HG03103 (cell line): Measurements from ENCODE around the gene LRP5.
"Not testable (repeated sequence)": the region's sequence is repeated elsewhere in the genome, so short reads cannot be mapped to it uniquely, and the experiment has no call there.

ENCODE experiments used
- ATAC-seq: cut with Tn5 transposase; IDR thresholded peaks from one replicate; pipeline ENCODE4 v1.9.1; 2021; ENCODE audit warnings: low read depth; ENCODE audit not compliant: unreplicated experiment

LRP5 gene

DNA sequence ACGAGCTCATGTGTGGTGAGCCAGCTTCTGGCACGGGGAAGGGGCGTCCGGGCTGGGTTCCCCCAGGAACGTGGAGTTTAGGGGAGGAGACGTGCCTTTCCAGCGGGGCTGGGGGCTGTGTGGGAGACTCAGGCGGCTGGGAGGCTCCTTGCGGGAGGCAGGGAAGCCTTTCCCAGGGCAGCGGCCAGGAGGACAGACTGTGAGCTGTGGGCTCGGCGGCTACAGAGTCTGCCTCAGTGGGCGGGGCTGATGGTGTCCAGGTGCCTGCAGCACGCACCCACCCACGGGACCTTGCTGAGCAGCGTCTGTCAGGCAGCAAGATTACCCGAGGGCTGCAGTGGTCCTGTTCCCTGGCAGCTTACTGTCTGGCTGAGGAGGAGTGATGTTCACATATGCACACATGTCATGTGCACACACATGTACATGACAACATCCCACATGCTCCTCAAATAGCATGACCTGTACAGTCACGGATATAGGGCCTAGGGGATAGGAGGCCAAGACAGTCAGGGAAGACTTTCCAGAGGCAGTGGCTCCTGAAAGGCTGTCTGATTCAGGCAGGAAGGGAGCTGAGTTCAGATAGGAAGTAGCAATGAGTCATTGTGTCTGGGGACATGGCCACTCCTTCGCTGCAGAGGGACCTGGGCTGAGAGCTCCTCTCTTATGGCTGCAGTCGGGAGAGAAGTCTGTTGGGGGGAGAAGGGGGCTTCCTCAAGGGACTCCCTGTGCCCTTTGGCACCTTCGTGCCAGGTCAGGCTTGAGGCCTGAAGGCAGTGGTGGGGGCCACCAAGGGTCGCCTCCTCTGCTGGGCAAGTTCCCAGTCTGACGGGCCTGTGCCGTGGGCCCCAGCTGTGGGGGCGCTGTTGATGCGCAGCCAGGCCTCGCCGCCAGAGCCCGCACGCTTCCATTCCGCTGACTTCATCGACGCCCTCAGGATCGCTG lies 124.9 kb downstream of the LRP5 start:
- ATAC-seq: no peak

DNA sequence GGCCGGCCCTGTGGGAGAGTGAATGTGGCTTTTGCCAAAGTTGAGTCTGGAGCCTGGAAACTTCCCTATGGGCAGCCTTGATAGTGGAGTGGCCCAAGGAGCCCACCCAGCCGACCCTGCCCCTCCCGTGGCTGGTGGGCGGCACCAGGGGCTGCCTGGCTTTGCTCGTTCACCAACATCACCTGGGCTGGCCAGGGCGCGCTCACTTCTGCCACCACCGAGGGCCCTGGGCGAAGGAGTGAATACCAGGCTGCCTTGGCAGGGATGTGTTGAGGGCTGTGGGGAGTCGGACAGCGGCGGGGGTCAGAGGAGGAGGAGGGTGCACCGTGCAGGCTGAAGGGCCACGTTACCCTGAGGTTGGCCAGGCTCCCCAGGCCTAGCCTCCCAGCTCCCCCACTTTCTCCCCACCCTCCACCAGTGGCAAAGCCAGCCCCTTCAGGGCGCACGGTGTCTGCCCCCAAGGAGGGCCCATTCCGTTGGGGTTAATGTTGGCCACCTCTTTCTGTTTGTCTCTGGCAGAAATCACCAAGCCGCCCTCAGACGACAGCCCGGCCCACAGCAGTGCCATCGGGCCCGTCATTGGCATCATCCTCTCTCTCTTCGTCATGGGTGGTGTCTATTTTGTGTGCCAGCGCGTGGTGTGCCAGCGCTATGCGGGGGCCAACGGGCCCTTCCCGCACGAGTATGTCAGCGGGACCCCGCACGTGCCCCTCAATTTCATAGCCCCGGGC lies 125.7 kb downstream of the LRP5 start:
- no peak for ATAC-seq

DNA sequence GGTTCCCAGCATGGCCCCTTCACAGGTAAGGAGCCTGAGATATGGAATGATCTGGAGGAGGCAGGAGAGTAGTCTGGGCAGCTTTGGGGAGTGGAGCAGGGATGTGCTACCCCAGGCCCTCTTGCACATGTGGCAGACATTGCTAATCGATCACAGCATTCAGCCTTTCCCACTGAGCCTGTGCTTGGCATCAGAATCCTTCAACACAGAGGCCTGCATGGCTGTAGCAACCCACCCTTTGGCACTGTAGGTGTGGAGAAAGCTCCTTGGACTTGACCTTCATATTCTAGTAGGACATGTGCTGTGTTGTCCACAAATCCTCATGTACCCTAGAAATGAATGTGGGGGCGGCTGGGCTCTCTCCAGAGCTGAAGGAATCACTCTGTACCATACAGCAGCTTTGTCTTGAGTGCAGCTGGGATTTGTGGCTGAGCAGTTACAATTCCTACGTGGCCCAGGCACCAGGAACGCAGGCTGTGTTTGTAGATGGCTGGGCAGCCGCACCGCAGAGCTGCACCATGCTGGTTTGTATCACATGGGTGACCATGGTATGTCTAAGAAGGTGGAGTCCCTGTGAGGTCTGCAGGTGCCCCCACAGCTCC lies 126.4 kb downstream of the LRP5 start:
- no peak for ATAC-seq

DNA sequence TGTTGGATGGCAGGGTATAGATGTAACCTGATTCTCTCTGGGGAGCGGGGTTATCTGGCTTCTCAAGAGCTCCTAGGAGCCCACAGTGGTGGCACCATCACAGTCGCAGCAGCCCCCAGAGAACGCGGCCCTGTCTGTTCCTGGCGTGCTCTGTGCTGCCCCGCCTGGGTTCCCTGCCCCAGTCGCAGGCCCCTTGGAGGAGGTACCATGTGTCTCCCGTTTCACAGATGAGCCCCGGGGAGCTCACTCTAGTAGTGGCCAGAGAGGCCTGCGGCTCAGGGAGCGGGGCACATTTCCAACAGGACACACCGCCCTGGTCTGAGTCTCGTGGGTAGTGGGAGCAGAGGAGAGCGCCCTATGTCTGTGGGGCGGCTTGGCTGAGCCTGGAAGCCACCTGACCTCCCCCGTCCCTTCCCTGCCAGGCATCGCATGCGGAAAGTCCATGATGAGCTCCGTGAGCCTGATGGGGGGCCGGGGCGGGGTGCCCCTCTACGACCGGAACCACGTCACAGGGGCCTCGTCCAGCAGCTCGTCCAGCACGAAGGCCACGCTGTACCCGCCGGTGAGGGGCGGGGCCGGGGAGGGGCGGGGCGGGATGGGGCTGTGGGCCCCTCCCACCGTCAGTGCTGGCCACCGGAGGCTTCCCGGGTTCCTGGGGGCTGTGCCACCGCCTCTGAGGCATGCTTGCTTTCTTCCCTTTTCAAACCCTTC lies 127.1 kb downstream of the LRP5 start:
- no peak for ATAC-seq

DNA sequence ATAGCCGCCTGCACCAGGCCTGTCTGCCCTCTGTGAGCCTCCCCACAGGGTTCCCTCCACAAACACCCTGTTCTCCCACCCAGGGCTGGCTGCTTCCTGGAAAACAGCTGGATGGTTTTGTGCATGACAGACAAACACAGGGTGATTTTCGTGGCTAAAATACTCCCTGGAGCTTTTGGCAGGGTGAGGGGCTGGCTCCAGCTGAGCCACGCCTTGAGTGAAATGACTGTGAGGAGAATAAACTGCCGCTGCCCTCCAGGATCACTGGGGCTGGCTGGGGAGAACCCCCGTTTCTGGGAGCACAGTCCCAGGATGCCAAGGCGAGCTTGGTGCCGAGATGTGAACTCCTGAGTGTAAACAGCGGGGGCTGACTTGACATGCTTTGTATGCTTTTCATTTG lies 127.8 kb downstream of the LRP5 start:
- no peak for ATAC-seq

DNA sequence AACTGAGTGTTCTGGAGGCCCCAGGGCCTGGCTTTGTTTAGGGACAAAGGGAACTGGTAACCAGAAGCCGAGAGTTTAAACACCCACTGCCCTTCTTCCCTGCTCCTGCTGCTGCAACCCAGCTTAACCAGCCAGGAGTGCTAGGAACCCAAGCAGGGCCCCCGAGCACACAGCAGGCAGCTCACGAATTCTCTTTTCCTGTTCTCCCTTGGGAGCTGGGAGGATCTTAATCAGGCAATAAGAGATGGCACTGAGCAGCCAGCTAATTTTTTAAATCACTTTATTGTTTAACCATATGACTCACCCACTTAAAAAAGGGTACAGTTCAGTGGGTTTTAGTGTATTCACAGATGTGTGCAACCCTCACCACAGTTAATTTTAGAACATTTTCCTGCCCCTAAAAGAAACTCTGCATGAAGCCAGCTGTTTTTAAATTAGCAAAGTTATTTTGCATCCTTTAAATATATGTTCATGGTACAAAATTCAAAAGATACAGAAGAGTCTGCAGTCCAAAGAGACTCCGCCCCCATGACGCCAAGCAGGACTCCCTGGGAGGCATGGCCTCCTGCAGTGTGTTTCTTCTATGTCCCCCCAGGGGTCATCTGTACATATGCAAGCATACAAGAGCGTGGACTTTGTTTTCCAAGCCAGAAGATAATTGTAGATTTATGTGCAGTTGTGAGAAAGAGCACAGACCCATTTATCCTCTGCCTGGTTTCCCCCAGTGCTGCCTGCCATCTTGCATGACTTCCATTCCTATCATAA lies 129.3 kb downstream of the LRP5 start:
- ATAC-seq: no peak

DNA sequence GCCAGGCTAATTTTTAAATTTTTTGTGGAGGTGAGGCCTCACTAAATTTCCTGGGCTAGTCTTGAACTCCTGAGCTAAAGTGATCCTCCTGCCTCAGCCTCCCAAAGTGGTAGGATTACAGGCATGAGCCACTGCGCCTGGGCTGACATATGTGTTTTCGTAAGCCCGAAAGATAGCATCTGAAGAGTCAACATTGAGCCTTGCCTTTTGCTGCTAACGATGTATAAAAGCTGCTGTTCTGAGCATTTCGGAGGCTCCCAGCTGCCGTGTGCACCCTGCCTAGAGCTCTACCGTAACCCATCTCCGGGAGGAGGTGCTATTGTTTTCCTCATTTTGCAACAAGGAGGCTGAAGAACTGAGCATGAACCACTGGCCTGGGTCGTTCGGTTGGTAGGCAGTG lies 130.0 kb downstream of the LRP5 start:
- ATAC-seq: no peak

DNA sequence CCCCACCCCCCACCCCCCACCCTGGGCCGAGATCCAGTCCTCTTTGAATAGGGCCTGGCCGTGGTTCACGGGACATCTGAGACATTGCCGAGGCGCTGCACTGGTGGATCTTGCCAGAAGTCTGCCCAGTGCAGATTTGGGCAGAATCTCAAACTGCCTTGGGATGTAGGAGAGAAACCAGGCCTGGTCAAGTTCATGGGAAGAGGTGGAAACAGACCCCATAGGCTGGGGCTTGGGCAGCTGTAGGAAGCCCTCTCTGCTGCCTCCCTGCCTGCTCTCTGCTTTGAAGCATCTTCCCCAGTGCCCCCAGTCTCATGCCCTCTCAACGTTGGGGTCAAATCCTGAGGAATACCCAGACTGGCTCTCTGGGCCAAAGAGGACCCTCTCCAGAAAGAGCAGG lies 132.2 kb downstream of the LRP5 start:
- ATAC-seq: no peak

DNA sequence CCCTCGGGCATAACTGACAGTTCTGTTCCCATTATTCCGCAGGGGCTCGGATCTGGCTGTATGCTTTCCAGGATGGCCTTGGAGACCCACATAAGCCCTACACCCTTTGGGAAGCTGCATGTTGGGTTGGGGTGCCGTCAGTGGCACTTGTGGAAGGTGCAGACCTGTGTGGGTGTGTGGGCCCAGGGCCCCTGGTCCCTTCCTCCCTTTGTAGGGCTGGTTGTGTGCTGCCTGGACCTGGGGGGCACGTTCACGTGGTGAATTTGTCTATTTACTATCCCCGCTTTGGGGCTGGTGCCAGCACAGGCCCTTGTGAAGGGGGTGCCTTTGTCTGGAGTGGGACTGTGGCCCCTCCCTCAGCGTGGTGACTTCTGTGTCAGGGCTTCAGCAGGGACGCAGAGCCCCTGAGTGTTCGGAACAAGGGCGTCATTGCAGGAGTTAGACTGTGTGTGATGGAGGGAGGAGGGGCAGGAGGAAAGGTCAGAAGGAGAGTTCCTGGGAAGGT lies 133.2 kb downstream of the LRP5 start:
- ATAC-seq: no peak

DNA sequence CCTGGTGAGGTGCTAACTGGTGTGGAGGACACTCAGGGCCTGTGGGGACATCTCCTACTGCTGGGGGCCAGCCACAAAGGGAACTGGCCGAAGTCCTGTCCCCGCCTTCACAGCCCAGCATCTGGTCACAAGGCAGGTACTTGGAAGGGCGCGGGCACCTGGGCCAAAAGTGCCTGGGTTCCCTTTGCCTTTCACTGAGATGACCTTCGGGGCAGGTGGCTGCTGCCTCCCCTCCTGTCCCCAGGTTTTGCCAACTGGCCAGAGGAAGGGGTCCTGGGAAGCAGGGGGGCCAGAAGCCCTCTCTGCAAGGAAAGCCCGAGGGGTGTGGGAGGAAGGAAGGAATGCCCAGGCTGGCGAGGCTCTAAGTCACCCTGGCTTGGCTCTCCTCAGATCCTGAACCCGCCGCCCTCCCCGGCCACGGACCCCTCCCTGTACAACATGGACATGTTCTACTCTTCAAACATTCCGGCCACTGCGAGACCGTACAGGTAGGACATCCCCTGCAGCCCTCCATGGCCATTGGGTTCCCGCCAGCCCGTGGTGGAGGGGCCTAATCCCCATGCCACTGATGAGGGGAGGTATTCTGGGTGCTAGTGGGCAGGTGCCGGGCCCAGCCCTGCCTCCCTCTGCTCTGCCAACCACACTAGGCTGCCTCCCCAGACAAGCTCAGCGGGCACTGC lies 133.8 kb downstream of the LRP5 start:
- no peak for ATAC-seq

DNA sequence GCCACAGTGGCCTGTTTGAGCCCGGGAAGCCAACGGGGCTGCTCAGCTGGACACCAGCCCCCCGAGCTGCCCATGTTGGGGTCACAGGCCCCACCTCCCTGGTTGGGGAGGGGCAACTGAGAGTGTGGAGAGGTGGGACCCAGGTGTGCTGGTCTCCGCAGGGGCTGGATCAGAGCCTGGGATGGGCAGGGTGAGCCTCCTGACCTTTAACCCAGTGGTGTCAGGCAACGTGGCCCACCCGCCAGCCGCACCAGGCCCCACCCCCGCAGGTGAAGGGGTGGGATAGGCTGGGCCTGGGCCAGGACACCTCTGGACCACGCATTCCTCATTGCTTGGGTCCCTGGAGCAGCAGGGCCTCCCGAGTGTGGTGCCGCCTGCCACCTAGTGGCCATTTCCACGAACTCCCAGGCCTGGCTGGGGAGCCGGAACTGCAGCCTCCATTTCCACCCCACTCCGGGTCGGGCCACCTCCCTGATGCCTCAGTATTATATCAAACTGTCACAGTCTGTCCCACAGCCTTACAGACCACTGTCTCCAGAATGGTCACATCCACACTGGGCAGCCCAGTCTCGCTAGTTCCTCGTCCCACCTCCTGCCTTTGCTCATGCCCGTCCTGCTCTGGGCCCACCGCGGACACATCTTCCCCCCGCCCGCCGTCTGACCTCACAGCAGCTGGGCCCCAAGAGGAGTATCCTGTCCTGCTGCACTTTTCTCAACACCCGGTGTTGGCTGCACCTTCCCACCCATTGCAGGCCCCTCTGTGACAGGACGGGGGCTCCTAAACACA lies 134.8 kb downstream of the LRP5 start:
- no peak for ATAC-seq

DNA sequence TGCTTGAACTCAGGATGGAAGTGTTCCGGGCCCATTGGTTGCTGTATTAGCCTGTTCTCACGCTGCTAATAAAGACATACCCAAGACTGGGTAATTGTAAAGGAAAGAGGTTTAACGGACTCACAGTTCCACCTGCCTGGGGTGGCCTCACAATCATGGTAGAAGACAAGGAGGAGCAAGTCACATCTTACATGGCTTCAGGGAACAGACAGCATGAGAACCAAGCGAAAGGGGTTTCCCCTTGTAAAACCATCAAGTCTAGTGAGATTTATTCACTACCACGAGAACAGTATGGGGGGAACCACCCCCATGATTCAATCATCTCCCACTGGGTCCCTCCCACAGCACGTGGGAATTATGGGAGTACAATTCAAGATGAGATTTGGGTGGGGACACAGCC lies 135.5 kb downstream of the LRP5 start:
- ATAC-seq: not testable (repeated sequence)

DNA sequence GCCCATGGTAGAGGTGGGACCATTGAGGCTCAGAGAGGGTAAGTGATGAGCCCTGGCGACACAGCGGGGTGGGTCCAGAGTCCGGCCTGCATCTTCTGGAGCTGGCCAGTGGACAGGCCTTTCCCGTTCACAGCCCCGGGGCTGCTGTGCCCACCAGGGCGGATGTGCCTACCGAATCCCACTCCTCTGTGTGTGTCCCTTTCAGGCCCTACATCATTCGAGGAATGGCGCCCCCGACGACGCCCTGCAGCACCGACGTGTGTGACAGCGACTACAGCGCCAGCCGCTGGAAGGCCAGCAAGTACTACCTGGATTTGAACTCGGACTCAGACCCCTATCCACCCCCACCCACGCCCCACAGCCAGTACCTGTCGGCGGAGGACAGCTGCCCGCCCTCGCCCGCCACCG lies 136.2 kb downstream of the LRP5 start:
- no peak for ATAC-seq

DNA sequence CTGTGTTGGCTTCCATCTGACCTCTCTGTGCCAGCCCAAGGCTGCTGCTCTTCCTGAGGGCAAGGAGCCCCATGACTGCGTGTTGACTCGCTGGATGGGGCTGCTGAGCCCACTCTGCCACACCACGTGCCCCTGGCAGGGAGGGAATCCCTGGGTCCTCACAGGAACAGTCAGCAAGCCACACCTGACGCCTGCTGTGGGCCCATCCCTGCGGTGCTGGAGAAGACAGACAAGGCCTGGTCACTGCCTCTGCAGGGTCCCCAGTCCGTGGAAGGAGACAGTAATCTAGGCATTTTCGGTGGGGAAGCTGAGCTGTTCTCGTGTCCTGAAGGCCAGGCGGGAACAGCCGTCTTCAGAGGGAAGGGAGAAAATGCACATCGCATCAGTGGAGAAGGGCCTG lies 137.6 kb downstream of the LRP5 start:
- ATAC-seq: no peak

DNA sequence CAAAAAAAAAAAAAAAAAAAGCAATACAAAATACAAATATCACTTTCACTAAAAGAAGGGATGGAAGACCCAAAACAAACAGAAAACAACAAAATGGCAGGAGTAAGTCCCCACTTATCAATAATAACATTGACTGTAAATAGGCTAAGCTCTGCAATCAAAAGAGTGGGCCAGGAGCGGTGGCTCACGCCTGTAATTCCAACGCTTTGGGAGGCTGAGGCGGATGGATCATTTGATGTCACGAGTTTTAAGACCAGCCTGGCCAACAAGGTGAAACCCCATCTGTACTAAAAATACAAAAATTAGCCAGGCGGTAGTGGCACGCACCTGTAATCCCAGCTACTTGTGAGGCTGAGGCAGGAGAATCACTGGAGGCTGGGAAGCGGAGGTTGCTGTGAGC lies 138.3 kb downstream of the LRP5 start:
- ATAC-seq: no peak

DNA sequence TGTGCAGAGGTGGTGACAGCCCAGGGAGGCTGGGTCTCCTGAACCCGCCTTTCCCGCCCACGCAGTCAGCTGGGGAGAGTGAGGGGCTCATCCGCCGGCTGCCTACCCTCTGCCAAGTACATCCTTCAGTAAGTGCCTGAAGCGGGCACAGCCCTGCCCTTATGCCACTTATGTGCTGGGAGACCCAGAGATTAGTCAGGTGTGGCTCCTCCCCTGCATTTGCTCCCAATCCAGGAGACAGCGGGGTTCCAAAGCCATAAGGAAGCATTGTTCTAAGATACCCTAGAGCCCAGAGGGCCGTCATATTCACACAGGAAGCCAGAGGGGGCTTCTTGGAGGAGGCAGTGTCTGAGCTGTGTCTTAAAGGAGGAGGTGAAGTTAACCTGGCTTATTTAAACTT lies 142.4 kb downstream of the LRP5 start:
- no peak for ATAC-seq

DNA sequence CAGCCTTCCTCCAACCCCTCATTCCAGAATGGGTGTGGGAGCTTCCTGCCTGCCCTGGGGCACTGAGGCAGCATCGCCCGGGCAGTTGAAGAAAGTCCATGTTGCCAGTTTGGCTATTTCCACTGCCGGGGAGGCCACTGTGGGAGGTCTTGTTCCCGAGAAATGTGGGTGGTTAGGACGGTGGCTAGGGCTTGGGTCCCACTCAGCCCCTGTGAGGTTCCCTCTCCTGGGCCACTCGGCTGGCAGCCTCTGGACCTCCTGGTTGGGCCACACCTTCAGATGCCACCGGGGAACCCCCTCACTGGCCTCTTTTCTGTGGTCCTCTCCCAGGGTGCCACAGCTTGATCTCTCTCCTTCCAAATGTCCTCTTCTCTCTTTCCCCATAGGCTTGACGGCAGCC lies 143.1 kb downstream of the LRP5 start:
- no peak for ATAC-seq

DNA sequence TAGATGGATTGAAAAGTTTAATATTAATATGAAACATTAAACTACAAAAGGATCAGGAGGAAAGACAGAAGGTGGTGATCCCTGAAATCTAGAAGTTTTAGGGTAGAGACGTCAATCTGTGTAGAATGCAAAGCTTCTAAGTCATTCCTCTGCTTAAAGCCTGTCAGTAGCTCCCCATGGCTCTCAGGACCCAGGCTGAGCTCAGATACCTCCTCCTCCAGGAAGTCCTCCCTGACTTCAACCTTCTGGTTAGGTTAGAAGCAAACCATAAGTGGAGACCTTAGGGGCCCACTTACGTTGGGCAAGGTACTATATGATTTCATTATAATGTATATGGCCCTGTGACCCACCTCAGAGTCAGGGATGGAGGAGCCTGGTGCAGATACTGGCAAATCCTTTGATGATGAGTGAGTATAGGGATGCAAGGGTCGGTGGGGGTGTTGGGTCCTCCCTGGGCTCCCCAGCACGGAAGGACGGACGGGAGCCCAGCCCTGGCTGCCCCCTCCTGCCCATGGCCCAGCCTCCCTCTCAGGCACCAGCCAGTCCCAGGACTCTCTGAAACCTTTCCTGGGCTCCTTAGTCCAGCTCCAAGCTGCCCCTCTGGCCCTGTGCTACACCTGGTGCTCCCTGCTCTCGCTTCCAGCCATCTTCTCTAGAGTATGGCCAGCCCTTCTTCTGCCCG lies 145.0 kb downstream of the LRP5 start:
- no peak for ATAC-seq
